HG02610 (cell line): ENCODE measurements around the gene TIMM21.

Source experiments
- ATAC-seq: cut with Tn5 transposase; IDR thresholded peaks from one replicate; pipeline ENCODE4 v1.9.1; 2021; ENCODE audit warnings: mild to moderate bottlenecking, moderate library complexity; ENCODE audit not compliant: unreplicated experiment

Gene TIMM21, protein sequence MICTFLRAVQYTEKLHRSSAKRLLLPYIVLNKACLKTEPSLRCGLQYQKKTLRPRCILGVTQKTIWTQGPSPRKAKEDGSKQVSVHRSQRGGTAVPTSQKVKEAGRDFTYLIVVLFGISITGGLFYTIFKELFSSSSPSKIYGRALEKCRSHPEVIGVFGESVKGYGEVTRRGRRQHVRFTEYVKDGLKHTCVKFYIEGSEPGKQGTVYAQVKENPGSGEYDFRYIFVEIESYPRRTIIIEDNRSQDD

DNA sequence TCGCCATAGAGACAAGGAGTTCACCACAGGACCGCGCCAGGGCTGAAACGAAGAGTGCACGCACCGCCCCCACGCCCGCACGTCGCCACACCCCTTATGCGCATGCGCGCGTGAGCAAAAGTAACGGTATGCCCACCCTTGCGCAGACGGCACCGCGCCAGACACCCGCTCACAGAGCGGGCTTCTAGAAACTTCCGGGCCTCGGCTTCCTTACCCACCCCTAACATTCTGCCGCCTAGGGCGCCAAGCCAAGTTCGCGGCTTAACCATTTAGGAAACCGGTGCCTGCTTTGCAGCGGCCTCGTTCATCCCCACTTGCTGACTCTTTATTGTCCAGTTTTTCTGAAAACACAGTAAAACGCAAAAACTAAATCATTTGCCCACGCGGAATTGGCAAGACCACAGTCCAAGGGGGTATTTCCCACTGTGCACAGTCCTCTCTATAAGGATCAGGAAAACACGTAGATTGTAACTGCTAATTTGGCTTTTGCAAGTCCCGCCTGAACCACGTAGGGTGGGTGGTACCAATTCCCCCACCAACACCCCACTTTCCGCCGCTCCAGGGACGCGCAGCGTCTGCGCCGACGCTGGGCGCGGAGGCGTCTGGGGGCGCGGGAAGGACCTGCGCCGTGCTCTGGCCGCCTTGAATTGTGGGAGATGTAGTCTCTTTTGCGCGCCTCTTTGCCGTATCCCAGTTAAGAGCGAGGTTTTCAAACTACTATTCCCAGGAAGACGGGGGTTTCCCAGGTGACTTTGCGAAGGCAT lies at the start of gene TIMM21, which contains the start of gene FBXO15:
TSS of gene TIMM21 (plus strand) at position 745 of the 764 bp plus-strand sequence. CDS start 286 bp downstream, outside the sequence.
TSS of gene FBXO15 (minus strand) at position 56 of the 764 bp plus-strand sequence. CDS start at position 7, 49 bp downstream.
- peak; percentile 93 for ATAC-seq

DNA sequence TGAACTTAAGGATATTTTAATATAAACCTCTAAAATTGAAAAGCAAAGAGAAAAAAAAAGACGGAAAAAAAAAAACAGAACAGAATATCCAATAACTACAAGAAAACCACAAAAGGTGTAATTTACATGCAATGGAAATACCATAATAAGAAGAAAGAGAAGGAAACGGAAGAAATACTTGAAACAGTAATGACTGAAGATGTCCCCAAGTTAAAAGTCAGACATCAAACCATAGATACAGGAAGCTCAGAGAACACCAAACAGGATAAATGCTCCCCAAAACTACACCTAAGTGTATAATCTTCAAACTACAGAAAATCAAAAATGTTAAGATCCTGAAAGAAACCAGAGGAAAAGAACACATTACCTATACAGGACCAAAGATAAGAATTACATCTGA lies 39.9 kb upstream of the TIMM21 start:
- ATAC-seq, result no peak

DNA sequence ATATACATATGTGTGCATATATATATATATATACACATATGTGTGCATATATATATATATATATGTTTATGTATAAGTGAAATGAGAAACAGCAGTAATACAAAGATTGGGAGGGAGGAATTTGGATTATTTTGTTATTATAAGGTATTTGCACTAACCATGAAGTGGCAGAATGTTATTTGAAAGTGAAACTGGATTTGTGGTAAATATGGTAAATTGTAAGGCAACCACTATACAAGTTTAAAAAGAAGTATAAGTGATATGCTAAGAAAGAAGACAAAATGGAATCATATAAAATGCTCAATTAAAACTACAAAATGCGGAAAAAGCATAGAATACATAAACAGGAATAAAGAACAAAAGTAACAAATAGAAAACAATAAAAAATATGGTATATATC lies 38.2 kb upstream of the TIMM21 start:
- no peak for ATAC-seq

DNA sequence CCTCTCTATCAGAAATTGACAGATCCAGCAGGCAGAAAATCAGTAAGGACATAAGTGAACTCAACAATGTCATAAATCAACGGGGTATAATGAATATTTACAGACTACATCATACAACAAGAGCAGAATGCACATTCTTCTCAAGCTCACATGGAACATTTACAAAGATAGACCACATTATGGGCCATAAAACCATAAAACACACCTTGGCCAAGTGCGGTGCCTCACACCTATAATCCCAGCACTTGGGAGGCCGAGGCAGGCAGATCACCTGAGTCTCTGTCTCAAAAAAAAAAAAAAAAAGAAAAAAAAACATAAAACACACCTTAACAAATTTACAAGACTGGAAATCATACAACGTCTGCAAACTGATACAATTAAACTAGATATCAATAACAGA lies 37.3 kb upstream of the TIMM21 start:
- ATAC-seq, result no peak

DNA sequence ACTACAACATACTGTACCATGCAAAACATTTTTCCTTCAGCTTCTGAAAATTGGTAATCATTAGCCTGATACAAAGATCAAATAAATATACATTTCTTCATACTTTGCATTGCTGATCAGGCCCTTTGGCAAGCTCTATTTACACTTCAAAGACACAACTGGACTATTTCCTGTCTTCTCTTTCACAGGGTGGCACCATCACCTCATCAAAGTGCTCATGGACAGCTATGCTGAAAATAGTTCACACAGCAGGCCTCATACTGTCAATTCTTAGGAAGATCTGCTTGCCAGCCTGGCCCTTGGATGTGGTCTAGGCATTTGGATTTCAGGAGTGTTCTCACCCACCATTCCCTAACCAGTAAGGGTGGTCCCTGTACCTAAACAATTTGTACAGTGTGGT lies 34.6 kb upstream of the TIMM21 start:
- ATAC-seq, result no peak

- no peak for ATAC-seq
These were observed 34.2 kb upstream of the TIMM21 start for GRCh38 chr18:74114116-74114515.

DNA sequence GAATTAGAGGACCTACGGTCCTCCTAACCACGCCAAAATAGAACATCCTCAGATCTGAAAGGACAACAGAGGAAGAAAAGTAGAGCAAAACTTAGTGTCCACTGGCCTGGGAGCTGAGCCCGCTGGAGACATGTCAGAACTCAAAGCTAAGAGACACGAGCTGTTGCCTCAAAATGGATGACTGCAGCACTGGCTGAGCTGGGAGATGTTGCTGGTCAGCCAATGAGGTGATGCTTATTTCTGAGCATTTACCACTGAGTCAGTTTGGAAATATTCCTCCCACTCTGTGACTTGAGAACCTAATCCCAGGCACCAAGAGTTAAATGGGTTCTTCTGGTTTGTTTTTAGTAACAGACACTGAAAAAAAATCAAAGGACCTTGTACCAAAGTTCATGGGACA lies 33.3 kb upstream of the TIMM21 start:
- ATAC-seq, result no peak

DNA sequence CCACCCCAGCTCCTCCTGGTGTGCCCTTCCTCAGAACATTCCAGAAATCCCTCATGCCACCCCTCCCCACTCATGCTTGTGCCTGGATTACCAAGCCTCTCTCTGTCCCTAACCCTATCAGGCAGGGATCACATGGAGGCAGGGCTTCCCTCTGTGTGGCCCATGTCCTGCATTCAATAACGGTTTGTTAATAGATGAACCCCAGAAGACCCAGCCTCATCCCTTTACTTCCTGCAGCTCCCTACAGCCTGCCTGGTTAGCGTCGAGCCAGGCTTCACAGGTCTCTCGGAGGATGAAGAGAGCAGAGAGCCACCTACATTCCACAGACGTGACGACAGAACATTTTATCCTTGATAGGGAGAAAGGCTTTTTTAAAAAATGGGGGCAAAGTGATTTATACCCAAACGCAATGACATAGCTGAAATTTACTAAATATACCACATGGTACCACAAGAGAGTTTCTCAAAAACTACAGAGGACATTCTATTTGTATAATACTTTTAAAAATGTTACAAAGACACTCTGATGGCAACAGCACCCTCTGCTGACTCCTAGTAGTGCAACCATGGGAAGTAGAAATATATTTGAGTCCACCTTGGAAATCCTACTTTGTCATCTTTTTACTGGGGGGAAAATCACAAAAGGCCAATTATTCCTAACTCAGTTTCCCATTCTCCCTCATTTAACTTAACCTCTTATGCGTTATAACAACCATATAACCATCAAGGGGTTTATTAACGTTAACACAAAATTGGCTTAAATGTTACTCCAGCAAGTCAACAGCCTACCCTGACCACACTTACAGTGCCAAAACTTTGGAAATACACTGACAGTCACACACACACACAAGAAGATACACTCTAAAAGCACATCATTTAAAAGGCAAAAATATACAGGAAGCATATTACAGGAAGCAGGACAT lies 31.4 kb upstream of the TIMM21 start:
- no peak for ATAC-seq

DNA sequence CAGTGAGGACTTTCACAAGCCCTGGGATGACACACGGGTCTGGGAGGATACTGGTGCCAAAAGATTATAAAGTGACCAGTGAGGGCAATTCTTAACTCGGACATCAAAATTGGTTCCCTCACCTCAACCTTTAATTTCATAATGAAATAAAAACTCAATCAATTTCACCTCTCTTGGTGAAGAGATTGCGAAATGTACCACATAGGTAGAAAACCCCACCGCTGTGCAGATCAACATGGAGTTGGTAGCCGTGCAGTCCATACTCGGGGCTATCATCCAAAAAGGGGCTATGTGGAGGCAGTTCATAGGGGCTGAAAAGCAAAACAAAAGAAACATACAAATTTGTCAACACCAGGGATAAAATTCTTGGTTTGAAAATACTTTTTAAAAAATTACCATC lies 25.1 kb upstream of the TIMM21 start:
- ATAC-seq, result no peak

GRCh38 chr18:74124642-74125041 lies 23.7 kb upstream of the TIMM21 start:
- no peak for ATAC-seq

DNA sequence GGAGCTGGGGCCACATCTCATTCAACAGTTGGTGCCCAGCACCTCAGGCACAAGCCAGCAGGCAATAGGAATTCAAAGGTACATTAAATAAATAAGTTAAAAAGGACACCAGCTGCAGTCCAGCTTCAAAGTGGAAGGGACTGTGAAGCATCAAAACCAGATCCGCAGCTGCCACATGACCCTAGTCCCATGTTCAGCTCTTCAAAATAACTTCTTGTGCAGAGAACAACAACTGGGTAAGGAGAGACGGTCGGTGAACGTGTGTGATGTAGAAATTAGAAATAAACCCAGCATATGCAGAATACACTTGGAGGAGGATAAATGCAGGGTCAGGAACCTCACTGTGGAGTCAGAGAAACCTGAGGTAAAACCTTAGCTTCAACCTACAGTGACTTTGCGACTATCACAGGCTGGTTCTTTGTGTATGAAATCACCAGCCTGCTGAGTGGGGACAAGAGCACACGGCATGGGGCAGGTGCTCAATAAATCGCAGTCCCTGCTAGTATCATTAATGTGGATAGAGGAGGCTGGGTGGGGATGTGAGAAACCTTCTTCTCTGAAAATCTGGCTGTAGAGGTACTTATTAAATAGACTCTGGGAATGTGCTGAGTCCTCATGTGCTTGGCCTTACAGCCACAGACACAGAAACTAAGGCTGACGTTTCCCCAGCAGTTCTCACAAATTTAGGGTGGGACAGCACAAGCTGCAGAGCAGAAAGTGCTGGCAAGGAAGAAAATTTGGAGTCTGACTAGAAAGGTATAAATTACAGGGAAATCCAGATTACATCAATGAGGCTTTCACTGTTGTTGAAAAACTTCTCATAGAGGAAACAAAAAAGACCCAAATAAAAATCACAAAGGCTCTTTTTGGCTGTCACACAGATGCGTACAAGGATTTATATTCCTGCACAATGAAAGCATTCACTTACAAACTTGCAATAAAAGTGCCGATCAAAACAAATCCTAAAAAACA lies 21.4 kb upstream of the TIMM21 start:
- no peak for ATAC-seq

- ATAC-seq, result no peak
These were observed 20.2 kb upstream of the TIMM21 start for GRCh38 chr18:74128159-74128558.

DNA sequence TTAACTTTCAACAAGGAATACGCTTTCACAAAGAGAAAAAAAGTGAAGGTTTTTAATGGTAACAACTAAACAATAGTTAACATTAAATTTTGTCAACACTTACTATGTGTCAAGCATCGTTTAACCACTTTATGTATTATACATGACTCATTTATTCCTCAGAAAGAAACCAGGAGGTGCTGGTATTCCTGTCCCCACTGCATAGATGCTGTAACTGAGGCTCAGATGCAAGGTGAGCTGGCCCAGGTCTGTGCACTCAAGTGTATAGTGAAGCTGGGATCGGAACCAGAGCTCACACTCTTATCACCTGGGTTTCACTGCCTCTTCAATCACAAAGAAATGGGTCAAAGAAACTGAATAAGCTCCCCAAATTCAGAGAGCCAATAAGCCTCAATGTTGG lies 17.2 kb upstream of the TIMM21 start:
- no peak for ATAC-seq

GRCh38 chr18:74132201-74132600 lies 16.1 kb upstream of the TIMM21 start:
- no peak for ATAC-seq

DNA sequence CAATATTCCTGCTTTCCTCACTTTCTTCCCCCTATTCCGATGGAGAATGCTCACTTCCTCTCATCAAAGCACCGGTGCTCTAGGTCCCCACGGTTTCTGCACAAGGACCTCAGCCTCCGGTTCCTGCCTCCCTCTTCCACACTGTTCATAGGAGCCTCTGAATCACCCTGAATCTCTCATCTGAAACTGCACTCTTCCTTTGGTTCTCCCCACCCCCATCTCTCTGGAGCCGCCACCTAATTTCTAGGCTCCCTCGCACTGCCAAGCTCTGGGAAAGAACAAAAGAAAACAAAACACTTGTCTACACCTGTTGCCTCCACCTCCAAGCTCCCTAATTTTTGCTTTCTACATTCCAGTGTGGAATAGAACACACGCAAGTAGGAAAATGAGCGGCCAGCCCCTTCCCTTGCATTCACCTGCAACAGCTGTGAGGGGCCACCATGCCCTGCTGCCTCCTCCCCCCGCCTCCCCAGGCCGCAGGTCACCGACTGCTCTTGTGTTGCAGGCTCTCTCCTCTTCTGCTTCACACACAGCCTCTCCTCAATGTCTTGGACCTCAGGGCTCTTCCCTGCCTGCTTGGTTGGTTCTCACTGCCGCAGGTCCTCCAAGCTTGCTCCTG lies 10.3 kb upstream of the TIMM21 start:
- ATAC-seq, result no peak

- peak; percentile 24 for ATAC-seq
These were observed 8.9 kb upstream of the TIMM21 start for GRCh38 chr18:74139411-74139810.

- ATAC-seq, result peak; percentile 66
These were observed 8.4 kb upstream of the TIMM21 start for GRCh38 chr18:74139888-74140287.

- ATAC-seq, result no peak
These were observed 7.7 kb upstream of the TIMM21 start for GRCh38 chr18:74140582-74140981.

- ATAC-seq, result no peak
These were observed 6.7 kb upstream of the TIMM21 start for GRCh38 chr18:74141667-74142066.

GRCh38 chr18:74142252-74142651 lies 6.1 kb upstream of the TIMM21 start:
- no peak for ATAC-seq
